Sigmoid colon (tissue), 4 donors: ENCODE results near the gene CHRNB1.

Source experiments
- POLR2A ChIP-seq, 2 donors: fragments of 450-650 bp; IDR thresholded peaks; one replicate each; pipeline ENCODE4 v1.6.1; 2016; ENCODE audit warnings: antibody characterized with exemption in 2 of 2, mild to moderate bottlenecking in 2 of 2, moderate library complexity in 2 of 2
- POLR2AphosphoS5 ChIP-seq, 4 donors: sonication (generic); formaldehyde crosslinking; IDR thresholded peaks; one replicate each; pipeline ENCODE4 v1.6.1; 2017; ENCODE audit warnings: antibody characterized with exemption in 4 of 4
- TF ChIP-seq, protein P1 (sequence below), 4 experiments: fragments of 450-650 bp in 3 of 4; fragments of 200-600 bp in 1 of 4; IDR thresholded peaks; one replicate each; pipeline ENCODE4 v1.5.1; 2016 to 2019; ENCODE audit warnings: antibody characterized with exemption in 4 of 4, mild to moderate bottlenecking in 3 of 4, moderate library complexity in 2 of 4

DNA sequence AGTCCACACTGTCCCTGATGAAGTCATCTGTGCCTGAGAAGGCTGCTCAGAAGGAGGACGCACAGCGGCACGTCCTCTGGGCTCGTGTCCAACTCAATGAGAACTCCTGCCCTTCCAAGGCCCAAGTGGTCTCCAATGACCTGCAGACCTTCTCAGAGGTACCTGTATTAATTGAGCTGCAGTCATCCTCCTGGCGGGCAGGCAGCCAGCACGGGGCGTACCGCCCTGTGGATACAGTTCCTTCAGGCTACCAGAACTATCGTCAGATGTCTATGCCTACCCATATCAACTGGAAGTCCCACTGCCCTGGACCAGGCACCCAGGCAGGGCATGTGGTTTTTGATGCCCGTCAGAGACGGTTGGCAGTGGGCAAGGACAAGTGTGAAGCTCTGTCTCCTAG lies 12.6 kb upstream of the CHRNB1 start:
- TF ChIP-seq, protein P1, sequence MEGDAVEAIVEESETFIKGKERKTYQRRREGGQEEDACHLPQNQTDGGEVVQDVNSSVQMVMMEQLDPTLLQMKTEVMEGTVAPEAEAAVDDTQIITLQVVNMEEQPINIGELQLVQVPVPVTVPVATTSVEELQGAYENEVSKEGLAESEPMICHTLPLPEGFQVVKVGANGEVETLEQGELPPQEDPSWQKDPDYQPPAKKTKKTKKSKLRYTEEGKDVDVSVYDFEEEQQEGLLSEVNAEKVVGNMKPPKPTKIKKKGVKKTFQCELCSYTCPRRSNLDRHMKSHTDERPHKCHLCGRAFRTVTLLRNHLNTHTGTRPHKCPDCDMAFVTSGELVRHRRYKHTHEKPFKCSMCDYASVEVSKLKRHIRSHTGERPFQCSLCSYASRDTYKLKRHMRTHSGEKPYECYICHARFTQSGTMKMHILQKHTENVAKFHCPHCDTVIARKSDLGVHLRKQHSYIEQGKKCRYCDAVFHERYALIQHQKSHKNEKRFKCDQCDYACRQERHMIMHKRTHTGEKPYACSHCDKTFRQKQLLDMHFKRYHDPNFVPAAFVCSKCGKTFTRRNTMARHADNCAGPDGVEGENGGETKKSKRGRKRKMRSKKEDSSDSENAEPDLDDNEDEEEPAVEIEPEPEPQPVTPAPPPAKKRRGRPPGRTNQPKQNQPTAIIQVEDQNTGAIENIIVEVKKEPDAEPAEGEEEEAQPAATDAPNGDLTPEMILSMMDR (IDR thresholded peaks at IDR 0.05), result no peak
- TF ChIP-seq POLR2AphosphoS5 (IDR thresholded peaks at IDR 0.05) (no peak), POLR2A (IDR thresholded peaks at IDR 0.05) (no peak)
